ENCODE results near the gene C2CD2L. TPM values are rescaled to one million over a fixed set of nuclear protein-coding genes. Genes with fewer than 3 reads are reported as not detected.
A peak's percentile ranks its signal among the peaks of the same experiment; 100 is the strongest.

C2CD2L gene
- total and polyA plus RNA-seq, 2 of the 13 experiments (the other 11 are each of a cell fraction or from before 2014, with no cell fraction given): 3.7 to 5.5 TPM

GRCh38 chr11:119121008-119121810 is 14.1 kb downstream of the C2CD2L start, which contains the start of gene HINFP (continued):
- TF ChIP-seq ZNF646 (CRISPR knock-in tag; IDR thresholded peaks at IDR 0.05) (no peak), ZSCAN12 (CRISPR knock-in tag; IDR thresholded peaks at IDR 0.05) (peak; percentile 53; the same call in 1 of the 2 replicates), ZNF768 (CRISPR knock-in tag; IDR thresholded peaks at IDR 0.05) (no peak; the same call in 1 of the 2 replicates), ZNF878 (CRISPR knock-in tag; IDR thresholded peaks at IDR 0.05) (no peak), STAT6 (CRISPR knock-in tag; IDR thresholded peaks at IDR 0.05; ENCODE audit: borderline replicate concordance) (no peak), ZNF563 (CRISPR knock-in tag; IDR thresholded peaks at IDR 0.05) (no peak; the same call in 1 of the 2 replicates), ZNF451 (CRISPR knock-in tag; IDR thresholded peaks at IDR 0.05) (0 out of 2 replicates have a peak, but pooled peaks have one; percentile 51), NR2C2 (CRISPR knock-in tag; IDR thresholded peaks at IDR 0.05; ENCODE audit: borderline replicate concordance) (no peak; the same call in 1 of the 2 replicates), ARID2 (CRISPR knock-in tag; IDR thresholded peaks at IDR 0.05; ENCODE audit: borderline replicate concordance) (peak; percentile 66; the same call in 1 of the 2 replicates), GPN1 (CRISPR knock-in tag; IDR thresholded peaks at IDR 0.05; ENCODE audit: borderline replicate concordance) (no peak; the same call in 1 of the 2 replicates), ZNF713 (CRISPR knock-in tag; IDR thresholded peaks at IDR 0.05) (no peak), MEIS2 (CRISPR knock-in tag; IDR thresholded peaks at IDR 0.05) (peak; percentile 50; the same call in 1 of the 2 replicates), LRRFIP1 (CRISPR knock-in tag; conservative IDR thresholded peaks at IDR 0.05) (no peak), ZNF446 (CRISPR knock-in tag; IDR thresholded peaks at IDR 0.05) (no peak; the same call in 1 of the 2 replicates), SP1 (IDR thresholded peaks at IDR 0.05) (no peak), SP1 (CRISPR knock-in tag; IDR thresholded peaks at IDR 0.05) (peak; percentile 85), REPIN1 (CRISPR knock-in tag; IDR thresholded peaks at IDR 0.05; ENCODE audit: borderline replicate concordance, low read depth) (peak; percentile 89), ZBTB1 (CRISPR knock-in tag; IDR thresholded peaks at IDR 0.05; ENCODE audit: borderline replicate concordance) (no peak)

Data from HepG2 (cell line).